ENCODE measurements around the gene PTPRZ1. TPM values are rescaled to one million over a fixed set of nuclear protein-coding genes. Genes with fewer than 3 reads are reported as not detected.

Gene PTPRZ1
- total and polyA plus RNA-seq, 9 donors, result 0.45 to 2.0 (median 0.83) TPM

GRCh38 chr7:122038134-122038533 lies 165.2 kb downstream of the PTPRZ1 start:
- TF ChIP-seq POLR2A (IDR thresholded peaks at IDR 0.05) (no peak), EP300 (IDR thresholded peaks at IDR 0.05) (no peak), CTCF (IDR thresholded peaks at IDR 0.05) (no peak)
- Histone ChIP-seq H3K9me3 (no peaks in the 10 kb centered on the region), H3K27me3 (no peaks in the 10 kb centered on the region), H3K4me1 (ENCODE audit: insufficient read depth) (no peaks in the 10 kb centered on the region), H3K27ac (no peak overlapping the region), H3K4me3 (no peak overlapping the region), H3K36me3 (no peaks in the 10 kb centered on the region)
- DNase-seq, result no peak
- intact Hi-C loops (cut with DNase I), result no loop called here
- WGBS, 3 donors, result 73 to 81% (median 76%) methylated on average over 3 of the region's 3 CpGs

GRCh38 chr7:122038904-122039303 lies 165.9 kb downstream of the PTPRZ1 start:
- Histone ChIP-seq H3K9me3 (no peaks in the 10 kb centered on the region), H3K27ac (no peak overlapping the region), H3K4me1 (ENCODE audit: insufficient read depth) (no peaks in the 10 kb centered on the region), H3K4me3 (no peak overlapping the region), H3K27me3 (no peaks in the 10 kb centered on the region), H3K36me3 (no peaks in the 10 kb centered on the region)
- WGBS, 3 donors, result 70 to 80% (median 72%) methylated on average over 3 of the region's 3 CpGs
- TF ChIP-seq POLR2A (IDR thresholded peaks at IDR 0.05) (no peak), CTCF (IDR thresholded peaks at IDR 0.05) (no peak), EP300 (IDR thresholded peaks at IDR 0.05) (no peak)
- no peak for DNase-seq
- intact Hi-C loops (cut with DNase I), result no loop called here

DNA sequence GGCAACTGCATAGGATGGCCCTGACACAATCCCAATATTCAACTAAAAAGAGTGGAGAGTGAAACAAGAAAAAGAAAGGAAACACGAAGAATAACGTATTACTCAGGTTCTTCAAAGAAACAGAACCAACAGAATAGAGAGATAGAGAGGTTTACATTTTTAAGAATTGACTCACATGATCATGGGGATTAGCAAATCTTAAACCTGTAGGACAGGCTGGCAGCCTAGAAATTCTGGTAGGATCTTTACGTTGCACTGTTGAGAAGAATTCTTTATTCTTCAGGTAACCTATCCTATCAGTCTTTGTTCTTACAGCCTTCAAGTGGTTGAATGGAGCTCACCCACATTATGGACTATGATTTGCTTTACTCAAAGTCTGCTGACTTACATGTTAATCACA lies 167.2 kb downstream of the PTPRZ1 start:
- intact Hi-C loops (cut with DNase I), result no loop called here
- H3K27ac ChIP-seq, result no peak overlapping the region
- no peaks in the 10 kb centered on the region for H3K36me3 ChIP-seq
- TF ChIP-seq EP300 (IDR thresholded peaks at IDR 0.05), result no peak
- H3K4me3 ChIP-seq, result no peak overlapping the region
- H3K9me3 ChIP-seq, result no peaks in the 10 kb centered on the region
- 91 to 94% (median 93%) methylated on average over 3 of the region's 3 CpGs for WGBS, 3 donors
- H3K27me3 ChIP-seq, result no peaks in the 10 kb centered on the region
- H3K4me1 ChIP-seq (ENCODE audit: insufficient read depth), result no peaks in the 10 kb centered on the region
- DNase-seq, result no peak

DNA sequence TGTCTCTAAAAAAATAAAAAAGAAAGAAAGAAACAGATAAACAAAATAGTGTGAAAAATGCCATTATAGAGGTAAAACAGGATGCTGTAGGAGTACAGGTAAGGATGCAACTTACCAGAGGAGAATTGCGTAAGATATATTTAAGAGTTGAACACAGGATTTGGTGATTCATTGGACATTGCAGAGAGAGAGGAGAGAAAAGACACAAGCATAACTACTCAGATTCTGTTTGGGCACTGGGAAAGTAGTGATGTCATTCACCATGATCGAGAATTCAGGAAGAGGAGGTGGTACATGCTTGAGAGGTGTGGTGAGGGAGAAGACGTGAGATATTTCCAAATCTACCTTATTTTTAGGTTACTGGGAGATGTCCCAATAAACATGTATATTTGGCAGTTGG lies 173.4 kb downstream of the PTPRZ1 start:
- no peaks in the 10 kb centered on the region for H3K27me3 ChIP-seq
- 90 to 92% (median 91%) methylated on average over 3 of the region's 3 CpGs for WGBS, 3 donors
- no peaks in the 10 kb centered on the region for H3K4me1 ChIP-seq (ENCODE audit: insufficient read depth)
- intact Hi-C loops (cut with DNase I), result no loop called here
- H3K9me3 ChIP-seq, result no peaks in the 10 kb centered on the region
- no peak overlapping the region for H3K27ac ChIP-seq
- no peak overlapping the region for H3K4me3 ChIP-seq
- H3K36me3 ChIP-seq, result no peaks in the 10 kb centered on the region
- TF ChIP-seq EP300 (IDR thresholded peaks at IDR 0.05), result no peak
- no peak for TF ChIP-seq POLR2A (IDR thresholded peaks at IDR 0.05)
- no peak for TF ChIP-seq CTCF (IDR thresholded peaks at IDR 0.05)
- DNase-seq, result no peak

DNA sequence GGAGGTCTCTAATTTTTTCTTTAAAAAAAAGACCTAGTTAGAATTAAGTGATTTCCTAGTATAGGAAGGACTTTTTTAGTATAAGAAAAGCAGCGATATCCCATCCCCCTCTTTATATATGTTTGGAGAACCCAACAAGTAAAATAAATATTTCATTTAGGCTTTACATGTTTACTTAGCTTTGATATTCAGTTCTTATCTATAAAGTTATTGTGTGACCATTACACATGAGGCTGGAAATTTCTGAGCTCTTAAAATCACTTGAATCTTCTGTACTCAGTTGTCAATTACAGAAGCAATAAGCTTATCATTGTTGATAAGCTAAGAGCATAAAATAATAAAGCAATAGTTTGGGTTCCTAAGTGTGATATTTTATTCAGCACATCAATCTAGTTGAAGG lies 181.4 kb downstream of the PTPRZ1 start:
- 91 to 94% (median 93%) methylated on average over 1 of the region's 1 CpG for WGBS, 3 donors
- Histone ChIP-seq H3K27me3 (no peaks in the 10 kb centered on the region), H3K4me3 (no peak overlapping the region), H3K9me3 (no peaks in the 10 kb centered on the region), H3K36me3 (no peaks in the 10 kb centered on the region), H3K4me1 (ENCODE audit: insufficient read depth) (no peaks in the 10 kb centered on the region), H3K27ac (no peak overlapping the region)
- intact Hi-C loops (cut with DNase I), result no loop called here
- no peak for DNase-seq
- TF ChIP-seq POLR2A (IDR thresholded peaks at IDR 0.05) (no peak), EP300 (IDR thresholded peaks at IDR 0.05) (no peak), CTCF (IDR thresholded peaks at IDR 0.05) (no peak)
